DOHH2 (cell line): ENCODE measurements around the gene ASRGL1.

Experiments
- H3F3A ChIP-seq: fragments of 200-600 bp; sonication (generic), shearing (Covaris generic); 2 replicates; pipeline ENCODE4 v1.6.0; 2016; ENCODE audit warnings: antibody characterized with exemption, mild to moderate bottlenecking; ENCODE audit not compliant: control insufficient read depth, insufficient read depth
- H3K27ac ChIP-seq: fragments of 200-600 bp; sonication (generic); 2 replicates; pipeline ENCODE4 v1.5.1; 2014; ENCODE audit warnings: low read depth, mild to moderate bottlenecking, low read length, moderate library complexity
- H3K27me3 ChIP-seq: fragments of 200-600 bp; sonication (generic); 2 replicates; pipeline ENCODE4 v1.6.1; 2014; ENCODE audit warnings: mild to moderate bottlenecking, low read length, mixed read lengths; ENCODE audit not compliant: control insufficient read depth
- H3K36me3 ChIP-seq: fragments of 200-600 bp; sonication (generic); 2 replicates; pipeline ENCODE4 v1.6.1; 2014; ENCODE audit warnings: mild to moderate bottlenecking, low read length, moderate library complexity, mixed read lengths; ENCODE audit not compliant: control insufficient read depth
- H3K4me1 ChIP-seq: fragments of 200-600 bp; sonication (generic); 2 replicates; pipeline ENCODE4 v1.6.1; 2014; ENCODE audit warnings: mild to moderate bottlenecking, low read length, mixed read lengths; ENCODE audit not compliant: control insufficient read depth
- H3K4me2 ChIP-seq: fragments of 200-600 bp; sonication (generic); 2 replicates; pipeline ENCODE4 v1.6.0; 2014; ENCODE audit warnings: mild to moderate bottlenecking, low read length, moderate library complexity
- H3K4me3 ChIP-seq: fragments of 200-600 bp; sonication (generic); 2 replicates; pipeline ENCODE4 v1.5.1; 2014; ENCODE audit warnings: mild to moderate bottlenecking, low read length, mixed read lengths
- H3K79me2 ChIP-seq: fragments of 200-600 bp; sonication (generic); 2 replicates; pipeline ENCODE4 v1.6.1; 2014; ENCODE audit warnings: mild to moderate bottlenecking, low read length, mixed read lengths; ENCODE audit not compliant: control insufficient read depth
- H3K9me2 ChIP-seq: fragments of 200-600 bp; sonication (generic); replicated peaks from 2 replicates; pipeline ENCODE4 v1.6.1; 2014; ENCODE audit warnings: mild to moderate bottlenecking, low read length, mixed read lengths; ENCODE audit not compliant: control insufficient read depth
- H3K9me3 ChIP-seq: fragments of 200-600 bp; sonication (generic); 2 replicates; pipeline ENCODE4 v1.6.1; 2014; ENCODE audit warnings: antibody characterized with exemption, low read length, mixed read lengths; ENCODE audit not compliant: control insufficient read depth, insufficient read depth
- H4K20me1 ChIP-seq: fragments of 200-600 bp; sonication (generic); 2 replicates; pipeline ENCODE4 v1.6.0; 2014; ENCODE audit warnings: low read depth, mild to moderate bottlenecking, antibody characterized with exemption, low read length, moderate library complexity; ENCODE audit not compliant: control insufficient read depth, insufficient read depth
- CTCF ChIP-seq: fragments of 200-600 bp; sonication (generic); IDR thresholded peaks from one replicate; pipeline ENCODE4 v1.5.1; 2014; ENCODE audit warnings: antibody characterized with exemption, mild to moderate bottlenecking, low read depth, low read length; ENCODE audit not compliant: poor library complexity, severe bottlenecking
- EZH2phosphoT487 ChIP-seq: fragments of 200-600 bp; sonication (generic); IDR thresholded peaks from 2 replicates; pipeline ENCODE4 v1.6.1; 2017; ENCODE audit warnings: borderline replicate concordance, mild to moderate bottlenecking, antibody characterized with exemption, low read length, moderate library complexity, mixed read lengths

ASRGL1 gene

GRCh38 chr11:62402226-62402959 is 65.1 kb downstream of the ASRGL1 start:
- Histone ChIP-seq H4K20me1 (0 out of 2 replicates have a peak, but pooled peaks cover 3% of the 10 kb centered on the region), H3K4me1 (no peaks in the 10 kb centered on the region), H3K9me2 (no peaks in the 10 kb centered on the region), H3K27ac (no peak overlapping the region), H3K79me2 (no peaks in the 10 kb centered on the region), H3K4me3 (no peak overlapping the region), H3K4me2 (no peak overlapping the region), H3K36me3 (no peaks in the 10 kb centered on the region), H3F3A (no peaks in the 10 kb centered on the region), H3K27me3 (peaks cover 3% of the 10 kb centered on the region; the same call in 1 of the 2 replicates), H3K9me3 (no peaks in the 10 kb centered on the region)
- TF ChIP-seq CTCF, result no peak
- no peak for TF ChIP-seq EZH2phosphoT487

GRCh38 chr11:62402960-62403730 is 65.9 kb downstream of the ASRGL1 start:
- no peaks in the 10 kb centered on the region for H3K9me2 ChIP-seq
- H3K4me1 ChIP-seq, result no peaks in the 10 kb centered on the region
- H3K79me2 ChIP-seq, result no peaks in the 10 kb centered on the region
- H3K27ac ChIP-seq, result no peak overlapping the region
- no peaks in the 10 kb centered on the region for H3F3A ChIP-seq
- H3K27me3 ChIP-seq, result peaks cover 3% of the 10 kb centered on the region; the same call in 1 of the 2 replicates
- H3K4me3 ChIP-seq, result no peak overlapping the region
- H3K36me3 ChIP-seq, result no peaks in the 10 kb centered on the region
- no peak overlapping the region for H3K4me2 ChIP-seq
- 0 out of 2 replicates have a peak, but pooled peaks cover 3% of the 10 kb centered on the region for H4K20me1 ChIP-seq
- no peak for TF ChIP-seq EZH2phosphoT487
- TF ChIP-seq CTCF, result no peak
- H3K9me3 ChIP-seq, result no peaks in the 10 kb centered on the region

GRCh38 chr11:62404435-62404834 is 67.2 kb downstream of the ASRGL1 start:
- Histone ChIP-seq H4K20me1 (0 out of 2 replicates have a peak, but pooled peaks cover 3% of the 10 kb centered on the region), H3K4me2 (no peak overlapping the region), H3F3A (no peaks in the 10 kb centered on the region), H3K9me2 (no peaks in the 10 kb centered on the region), H3K36me3 (no peaks in the 10 kb centered on the region), H3K9me3 (no peaks in the 10 kb centered on the region), H3K27ac (no peak overlapping the region), H3K4me1 (no peaks in the 10 kb centered on the region), H3K27me3 (0 out of 2 replicates have a peak, but pooled peaks cover 3% of the 10 kb centered on the region), H3K4me3 (no peak overlapping the region), H3K79me2 (no peaks in the 10 kb centered on the region)
- TF ChIP-seq EZH2phosphoT487 (no peak), CTCF (no peak)
